Thoracic aorta (tissue), 2 donors: ENCODE data around the gene SAT2. TPM values are rescaled to one million over a fixed set of nuclear protein-coding genes. Genes with fewer than 3 reads are reported as not detected.
"Not testable (repeated sequence)": the region's sequence is repeated elsewhere in the genome, so short reads cannot be mapped to it uniquely, and the experiment has no call there.

Experiments
- ATAC-seq: fragments of 150-250 bp; one replicate; pipeline ENCODE4 v1.8.0; 2017; ENCODE audit warnings: low read depth; ENCODE audit not compliant: insufficient number of reproducible peaks, low FRiP score
- DNase-seq: peaks from one replicate; pipeline ENCODE4 v3.0.0-alpha.2; 2020; ENCODE audit warnings: low spot score
- H3K27ac ChIP-seq, 2 donors: fragments of 200-600 bp; sonication (generic); 1 replicate in 1 of 2; 2 replicates in 1 of 2; pipeline ENCODE4 v1.5.1; 2016; ENCODE audit warnings: mild to moderate bottlenecking in 2 of 2, moderate library complexity in 2 of 2
- H3K27me3 ChIP-seq: fragments of 200-600 bp; sonication (generic); replicated peaks from 2 replicates; pipeline ENCODE4 v1.6.0; 2016; ENCODE audit warnings: mild to moderate bottlenecking; ENCODE audit not compliant: insufficient read depth
- H3K36me3 ChIP-seq: fragments of 200-600 bp; sonication (generic); one replicate; pipeline ENCODE4 v1.5.1; 2016
- H3K4me1 ChIP-seq, 2 donors: fragments of 200-600 bp; sonication (generic); 1 replicate in 1 of 2; 2 replicates in 1 of 2; pipeline versions ENCODE4 v1.5.1 to v1.6.0; 2016; ENCODE audit warnings: low read depth in 2 of 2, mild to moderate bottlenecking in 1 of 2; ENCODE audit not compliant: control insufficient read depth in 1 of 2
- H3K4me3 ChIP-seq: fragments of 200-600 bp; sonication (generic); 2 replicates; pipeline ENCODE4 v1.5.1; 2016; ENCODE audit warnings: mild to moderate bottlenecking
- H3K9me3 ChIP-seq: fragments of 200-600 bp; sonication (generic); 2 replicates; pipeline ENCODE4 v1.5.1; 2016
- CTCF ChIP-seq: fragments of 200-600 bp; sonication (generic); IDR thresholded peaks from one replicate; pipeline ENCODE4 v1.5.1; 2019; ENCODE audit warnings: antibody characterized with exemption
- total RNA-seq, 2 donors: library from RNA; depleted of rRNA; stranded (reverse); fragments of >200 nt; gene quantifications; one replicate each; pipeline versions ENCODE4 v1.1.0 to v1.2.3, GENCODE V29; 2016

SAT2 gene
- total RNA-seq, 2 donors from 2014 or later, result 29.8 to 30.9 TPM

DNA sequence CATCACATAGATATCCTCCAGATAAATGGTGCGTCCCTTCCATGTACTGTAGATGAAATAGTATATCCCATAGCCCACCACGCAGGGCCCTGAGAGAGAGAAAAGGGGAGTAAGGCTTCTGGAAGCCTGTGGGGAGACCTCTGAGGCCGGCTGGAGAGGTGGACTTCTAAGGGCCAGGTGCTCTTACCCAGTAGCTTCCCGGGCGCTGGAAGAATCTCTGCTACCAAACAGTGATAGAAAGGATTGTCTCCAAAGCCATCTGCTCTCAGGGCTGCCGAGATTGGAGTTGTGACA, 718 bp downstream of the SAT2 start:
- ATAC-seq (no peak), DNase-seq (no peak)
- peak overlapping the region; percentile 100 for H3K4me3 ChIP-seq
- H3K9me3 ChIP-seq, result no peaks in the 10 kb centered on the region
- no peak for TF ChIP-seq CTCF
- peaks cover 7 to 8% of the 10 kb centered on the region in 2 donors for H3K4me1 ChIP-seq
- H3K27ac ChIP-seq, result peak overlapping the region; percentile 79 to 92
- no peaks in the 10 kb centered on the region for H3K27me3 ChIP-seq
- H3K36me3 ChIP-seq, result no peaks in the 10 kb centered on the region

GRCh38 chr17:7626307-7626706, 1.3 kb downstream of the SAT2 start:
- DNase-seq, result no peak
- Histone ChIP-seq H3K4me1 (peaks cover 7 to 8% of the 10 kb centered on the region in 2 donors), H3K27me3 (no peaks in the 10 kb centered on the region), H3K9me3 (no peaks in the 10 kb centered on the region), H3K27ac (no peak overlapping the region), H3K36me3 (no peaks in the 10 kb centered on the region), H3K4me3 (no peak overlapping the region)
- no peak for TF ChIP-seq CTCF
- no peak for ATAC-seq

DNA sequence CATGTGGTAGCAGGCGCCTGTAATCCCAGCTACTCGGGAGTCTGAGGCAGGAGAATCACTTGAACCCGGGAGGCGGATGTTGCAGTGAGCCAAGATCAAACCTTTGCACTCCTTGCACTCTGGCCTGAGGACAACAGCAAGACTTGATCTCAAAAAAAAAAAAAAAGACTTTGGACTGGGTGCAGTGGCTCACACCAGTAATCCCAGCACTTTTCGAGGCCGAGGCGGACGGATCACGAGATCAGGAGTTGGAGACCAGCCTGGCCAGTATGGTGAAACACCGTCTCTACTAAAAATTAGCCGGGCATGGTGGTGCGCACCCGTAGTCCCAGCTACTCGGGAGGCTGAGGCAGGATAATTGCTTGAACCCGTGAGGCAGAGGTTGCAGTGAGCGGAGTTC, 1.9 kb downstream of the SAT2 start:
- H3K36me3 ChIP-seq, H3K9me3 ChIP-seq, H3K4me1 ChIP-seq, H3K4me3 ChIP-seq, ATAC-seq, H3K27me3 ChIP-seq, H3K27ac ChIP-seq, DNase-seq: not testable (repeated sequence)

DNA sequence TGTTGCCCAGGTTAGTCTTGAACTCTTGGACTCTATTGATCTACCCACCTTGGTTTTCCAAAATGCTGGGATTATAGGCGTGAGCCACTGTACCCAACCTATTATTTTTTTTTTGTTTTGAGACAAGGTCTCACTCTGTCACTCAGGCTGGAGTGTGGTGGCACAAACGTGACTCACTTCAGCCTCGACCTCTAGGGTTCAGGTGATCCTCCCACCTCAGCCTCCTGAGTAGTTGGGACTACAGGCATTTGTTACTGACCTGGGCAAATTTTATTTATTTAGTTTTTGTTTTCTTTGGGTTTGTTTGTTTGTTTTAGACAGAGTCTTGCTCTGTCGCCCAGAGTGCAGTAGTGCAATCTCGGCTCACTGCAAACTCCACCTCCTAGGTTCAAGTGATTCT, 4.0 kb downstream of the SAT2 start:
- Histone ChIP-seq H3K4me3 (no peak overlapping the region), H3K27me3 (no peaks in the 10 kb centered on the region), H3K36me3 (no peaks in the 10 kb centered on the region), H3K9me3 (no peaks in the 10 kb centered on the region), H3K4me1 (peaks cover 7 to 8% of the 10 kb centered on the region in 2 donors), H3K27ac (no peak overlapping the region)
- DNase-seq, result no peak
- TF ChIP-seq CTCF, result no peak
- ATAC-seq, result no peak

- H3K4me1 ChIP-seq, result no peaks in the 10 kb centered on the region
- H3K36me3 ChIP-seq, result no peaks in the 10 kb centered on the region
- ATAC-seq (no peak), DNase-seq (no peak)
- no peak overlapping the region for H3K4me3 ChIP-seq
- H3K9me3 ChIP-seq, result no peaks in the 10 kb centered on the region
- TF ChIP-seq CTCF, result no peak
- H3K27me3 ChIP-seq, result no peaks in the 10 kb centered on the region
- no peak overlapping the region for H3K27ac ChIP-seq
Observed at GRCh38 chr17:7620835-7621234, 6.8 kb downstream of the SAT2 start.

GRCh38 chr17:7618608-7619007, 9.0 kb downstream of the SAT2 start:
- no peak for TF ChIP-seq CTCF
- Histone ChIP-seq H3K27ac (no peak overlapping the region), H3K36me3 (no peaks in the 10 kb centered on the region), H3K4me1 (peaks cover 0 to 6% of the 10 kb centered on the region in 2 donors), H3K4me3 (no peak overlapping the region), H3K27me3 (no peaks in the 10 kb centered on the region), H3K9me3 (no peaks in the 10 kb centered on the region)
- ATAC-seq (no peak), DNase-seq (no peak)
